ENCODE results near the gene LIPK. TPM values are rescaled to one million over a fixed set of nuclear protein-coding genes. Genes with fewer than 3 reads are reported as not detected.
A peak's percentile ranks its signal among the peaks of the same experiment; 100 is the strongest.

The LIPK gene
- polyA plus RNA-seq, 1 donor from 2014 or later: not detected

DNA sequence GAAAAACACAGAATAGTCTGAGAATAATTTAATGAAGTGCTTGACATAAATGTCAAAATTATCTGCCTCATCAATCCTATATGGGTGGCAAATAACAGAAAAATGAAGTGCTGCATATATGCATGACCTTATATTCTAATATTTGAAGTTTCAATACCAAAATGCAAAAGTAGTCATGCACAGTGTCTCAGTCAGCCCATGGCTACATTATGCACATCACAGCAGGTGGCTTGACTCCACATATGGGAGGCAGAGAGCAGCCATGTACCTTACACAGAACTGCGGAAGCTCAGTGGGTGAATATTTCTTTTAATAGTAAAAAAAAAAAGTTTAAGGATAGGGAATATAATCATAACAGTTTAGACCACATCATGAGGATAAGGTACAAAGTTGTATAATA lies 36.4 kb downstream of the LIPK start:
- H3K27me3 Mint-ChIP-seq: peaks cover 24% of the 10 kb centered on the region
- H3K36me3 Mint-ChIP-seq: peaks cover 4% of the 10 kb centered on the region
- no peak overlapping the region for H3K27ac Mint-ChIP-seq

DNA sequence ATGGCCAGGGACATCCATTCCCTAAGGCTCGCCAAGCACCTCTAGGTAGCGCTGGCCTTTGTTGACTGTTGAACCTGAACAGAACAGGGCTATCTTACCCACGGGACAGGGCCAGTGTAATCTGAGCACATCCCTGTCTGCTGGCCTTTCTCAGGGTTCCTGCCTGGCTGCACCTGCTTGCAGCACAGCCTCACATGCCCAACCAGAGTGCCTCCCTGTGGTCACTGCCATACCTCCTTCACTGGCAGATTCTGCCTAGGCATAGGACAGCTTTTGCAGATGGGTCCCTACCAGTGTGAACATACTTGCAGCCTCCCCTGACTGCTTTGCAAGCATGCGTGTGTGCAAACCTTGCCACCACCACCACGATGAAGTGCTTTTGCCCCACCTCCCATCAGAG lies 38.0 kb downstream of the LIPK start:
- peaks cover 16% of the 10 kb centered on the region for H3K27me3 Mint-ChIP-seq
- peaks cover 0 to 1% (median 0%) of the 10 kb centered on the region in 3 donors for H3K4me1 Mint-ChIP-seq
- peaks cover 0 to 12% (median 11%) of the 10 kb centered on the region in 3 donors for H3K9me3 Mint-ChIP-seq
- H3K27ac Mint-ChIP-seq: no peak overlapping the region
- no peak overlapping the region for H3K4me3 Mint-ChIP-seq
- peaks cover 4% of the 10 kb centered on the region for H3K36me3 Mint-ChIP-seq

More for the DNA sequence above, 36.4 kb downstream of the LIPK start:
- peaks cover 0 to 12% (median 9%) of the 10 kb centered on the region in 3 donors for H3K9me3 Mint-ChIP-seq
- H3K4me3 Mint-ChIP-seq: no peak overlapping the region
- peaks cover 0 to 3% (median 0%) of the 10 kb centered on the region in 3 donors for H3K4me1 Mint-ChIP-seq

DNA sequence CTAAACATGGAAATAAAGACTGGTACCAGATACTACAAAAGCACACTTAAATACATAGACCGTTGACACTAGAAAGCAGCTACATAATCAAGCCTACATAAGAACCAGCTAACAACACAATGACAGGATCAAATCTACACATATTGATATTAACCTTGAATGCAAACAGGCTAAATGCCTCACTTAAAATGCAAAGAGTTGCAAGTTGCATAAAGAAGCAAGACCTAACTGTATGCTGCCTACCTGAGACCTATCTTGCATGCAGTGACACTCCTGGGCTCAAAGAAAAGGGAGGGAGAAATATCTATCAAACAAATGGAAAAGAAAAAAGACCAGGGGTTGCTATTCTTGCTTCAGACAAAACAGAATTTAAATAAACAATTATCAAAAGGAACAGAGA lies 39.6 kb downstream of the LIPK start:
- Mint-ChIP-seq H3K36me3 (peaks cover 4% of the 10 kb centered on the region), H3K27me3 (peaks cover 11% of the 10 kb centered on the region), H3K4me3 (no peak overlapping the region), H3K4me1 (peaks cover 0 to 1% (median 0%) of the 10 kb centered on the region in 3 donors), H3K27ac (no peak overlapping the region), H3K9me3 (peaks cover 5 to 12% (median 11%) of the 10 kb centered on the region in 3 donors)

DNA sequence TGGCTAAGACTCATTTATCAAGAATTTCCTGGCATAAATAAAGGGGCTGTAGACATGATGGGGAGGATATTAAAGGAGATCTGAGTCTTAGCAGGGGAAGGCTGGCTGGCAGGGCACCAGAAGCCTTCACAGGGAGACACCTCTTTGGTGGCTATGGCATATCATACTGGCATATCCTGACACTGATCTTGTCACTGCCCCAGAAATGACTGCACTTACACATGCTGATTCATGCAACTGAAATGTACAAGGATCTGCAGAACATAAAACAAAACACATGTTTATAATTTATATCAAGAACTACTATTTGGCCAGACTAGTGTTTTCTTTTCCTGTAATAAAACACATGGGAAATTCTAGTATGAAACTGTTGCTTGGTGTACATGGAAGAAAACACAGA lies 48.2 kb downstream of the LIPK start:
- Mint-ChIP-seq H3K27me3 (peaks cover 4% of the 10 kb centered on the region), H3K9me3 (peaks cover 0 to 4% (median 3%) of the 10 kb centered on the region in 3 donors), H3K36me3 (peaks cover 4% of the 10 kb centered on the region), H3K4me1 (peaks cover 0 to 1% (median 0%) of the 10 kb centered on the region in 3 donors), H3K4me3 (no peak overlapping the region), H3K27ac (no peak overlapping the region)

DNA sequence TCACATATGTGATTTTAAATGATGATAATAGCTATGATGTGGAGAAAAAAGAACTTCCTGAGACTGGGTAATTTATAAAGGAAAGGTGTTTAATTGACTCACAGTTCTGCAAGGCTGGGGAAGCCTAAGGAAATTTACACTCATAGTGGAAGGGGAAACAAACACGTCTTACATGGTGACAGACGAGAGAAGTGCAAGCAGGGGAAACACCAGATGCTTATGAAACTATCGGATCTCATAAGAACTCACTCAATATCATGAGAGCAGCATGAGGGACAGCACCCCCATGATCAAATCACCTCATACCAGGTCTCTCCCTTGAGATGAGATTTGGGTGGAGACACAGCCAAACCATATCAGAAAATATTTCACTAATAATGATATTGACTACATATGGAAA lies 49.7 kb downstream of the LIPK start:
- peaks cover 4% of the 10 kb centered on the region for H3K27me3 Mint-ChIP-seq
- no peak overlapping the region for H3K27ac Mint-ChIP-seq
- H3K36me3 Mint-ChIP-seq: peaks cover 5% of the 10 kb centered on the region
- H3K4me1 Mint-ChIP-seq: peaks cover 0 to 8% (median 4%) of the 10 kb centered on the region in 3 donors
- peaks cover 0 to 3% (median 2%) of the 10 kb centered on the region in 3 donors for H3K9me3 Mint-ChIP-seq
- H3K4me3 Mint-ChIP-seq: no peak overlapping the region

DNA sequence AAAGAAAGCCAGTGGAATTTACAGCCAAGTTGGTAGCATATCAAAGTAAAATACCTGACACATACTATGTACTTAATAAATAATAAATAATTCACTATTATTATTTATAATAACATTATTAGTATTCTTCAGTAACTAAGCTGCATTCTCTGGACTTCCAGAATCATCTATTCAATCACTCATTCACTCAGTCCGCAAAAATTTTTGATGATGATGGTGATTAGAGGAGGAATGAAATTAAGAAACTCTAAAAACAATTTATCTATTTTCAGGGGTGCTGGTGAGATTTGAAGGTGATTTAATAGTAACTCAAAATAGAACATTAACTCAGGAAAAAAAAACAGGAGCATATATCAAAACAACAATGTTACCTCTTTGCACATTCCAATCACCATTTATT lies 50.6 kb downstream of the LIPK start:
- peaks cover 0 to 8% (median 4%) of the 10 kb centered on the region in 3 donors for H3K4me1 Mint-ChIP-seq
- peaks cover 4% of the 10 kb centered on the region for H3K27me3 Mint-ChIP-seq
- H3K27ac Mint-ChIP-seq: no peak overlapping the region
- peaks cover 5% of the 10 kb centered on the region for H3K36me3 Mint-ChIP-seq
- no peak overlapping the region for H3K4me3 Mint-ChIP-seq
- H3K9me3 Mint-ChIP-seq: peaks cover 0 to 3% (median 2%) of the 10 kb centered on the region in 3 donors

DNA sequence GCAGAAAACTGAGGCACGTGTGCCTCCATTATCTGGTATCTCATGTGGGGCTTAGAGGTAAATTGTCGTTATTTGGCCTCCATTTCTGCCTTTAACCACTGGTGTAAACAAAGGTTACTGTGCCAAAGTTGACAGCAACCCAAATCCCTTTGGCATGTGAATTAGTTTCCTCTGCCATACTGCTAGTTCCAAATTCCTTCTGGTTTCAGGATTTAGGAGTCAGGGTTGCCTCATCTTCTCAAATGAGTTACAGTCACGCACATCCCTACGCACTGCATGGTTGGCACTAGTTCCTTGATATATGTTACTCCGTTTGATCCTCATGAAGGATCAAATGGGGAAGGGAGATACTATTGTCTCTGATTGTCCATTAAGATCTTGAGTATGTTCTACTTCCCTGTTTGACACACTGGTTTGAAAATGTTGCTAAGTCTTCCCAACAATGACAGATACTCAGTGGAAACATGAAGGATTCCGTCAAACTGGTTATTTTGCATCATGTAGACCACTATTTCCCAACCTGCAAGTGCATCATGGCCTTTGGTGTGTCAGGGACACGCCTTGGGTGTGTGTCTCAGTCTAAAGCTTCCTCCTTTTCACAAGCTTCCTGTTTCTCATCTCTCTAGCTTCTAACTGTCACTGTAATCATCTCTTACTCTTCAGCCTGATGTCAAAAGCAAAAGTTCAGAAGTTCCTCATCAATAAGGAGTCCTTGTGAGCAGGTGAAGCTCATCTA lies 53.5 kb downstream of the LIPK start, which contains the start of gene LIPN:
TSS of gene LIPN (plus strand) at position 655 of the 736 bp plus-strand sequence. CDS start 1,386 bp downstream, outside the sequence.
- peaks cover 0 to 3% (median 2%) of the 10 kb centered on the region in 3 donors for H3K9me3 Mint-ChIP-seq
- H3K27me3 Mint-ChIP-seq: peaks cover 4% of the 10 kb centered on the region
- H3K36me3 Mint-ChIP-seq: peaks cover 3% of the 10 kb centered on the region
- peak within 1 kb of the TSS in 2 of 4 donors; percentile 6 to 10 for H3K4me3 Mint-ChIP-seq
- no peak within 1 kb of the TSS for H3K27ac Mint-ChIP-seq
- H3K4me1 Mint-ChIP-seq: peaks cover 0 to 8% (median 4%) of the 10 kb centered on the region in 3 donors

DNA sequence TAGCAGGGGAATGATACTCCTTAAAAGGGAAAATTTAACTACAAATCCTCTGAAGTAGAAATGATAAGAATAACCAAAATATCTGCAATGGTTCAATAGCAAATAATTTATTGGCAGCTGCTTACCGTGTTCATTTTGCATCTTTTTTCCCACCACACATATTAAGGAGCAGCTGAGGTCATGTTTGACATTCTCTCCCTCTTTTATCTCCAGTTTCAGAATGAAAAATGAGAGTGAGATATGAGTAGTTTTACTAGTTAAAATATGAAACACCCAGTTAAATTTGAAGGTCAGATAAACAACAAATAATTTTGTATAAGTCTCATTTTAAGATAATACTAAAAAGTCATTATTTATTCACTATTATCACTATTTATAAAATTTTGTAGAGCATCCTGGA lies 56.9 kb downstream of the LIPK start:
- H3K27me3 Mint-ChIP-seq: no peaks in the 10 kb centered on the region
- H3K27ac Mint-ChIP-seq: no peak overlapping the region
- no peak overlapping the region for H3K4me3 Mint-ChIP-seq
- peaks cover 0 to 3% (median 2%) of the 10 kb centered on the region in 3 donors for H3K9me3 Mint-ChIP-seq
- H3K36me3 Mint-ChIP-seq: peaks cover 3% of the 10 kb centered on the region
- H3K4me1 Mint-ChIP-seq: peaks cover 0 to 6% (median 4%) of the 10 kb centered on the region in 3 donors

DNA sequence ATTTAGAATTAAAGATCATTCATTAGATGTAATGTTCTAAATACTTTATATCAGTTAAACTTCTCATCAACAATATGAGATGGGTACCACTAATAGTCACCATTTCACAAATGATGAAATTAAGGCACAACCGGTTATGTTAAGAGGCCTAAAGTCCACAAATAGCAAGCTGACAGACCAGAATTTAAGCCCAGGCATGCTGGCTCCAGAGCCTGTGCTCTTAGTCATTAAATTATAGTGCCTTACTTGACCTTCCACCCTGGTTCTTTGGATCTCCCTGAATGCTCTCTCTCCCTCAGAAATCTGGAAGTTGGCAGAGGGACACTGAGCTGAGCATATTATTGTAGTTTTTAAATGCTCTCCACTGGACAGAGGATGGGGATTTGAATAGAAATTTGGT lies 57.4 kb downstream of the LIPK start:
- H3K9me3 Mint-ChIP-seq: peaks cover 0 to 3% (median 2%) of the 10 kb centered on the region in 3 donors
- no peak overlapping the region for H3K4me3 Mint-ChIP-seq
- H3K36me3 Mint-ChIP-seq: peaks cover 3% of the 10 kb centered on the region
- H3K27ac Mint-ChIP-seq: no peak overlapping the region
- H3K27me3 Mint-ChIP-seq: no peaks in the 10 kb centered on the region
- H3K4me1 Mint-ChIP-seq: peaks cover 0 to 6% (median 4%) of the 10 kb centered on the region in 3 donors

DNA sequence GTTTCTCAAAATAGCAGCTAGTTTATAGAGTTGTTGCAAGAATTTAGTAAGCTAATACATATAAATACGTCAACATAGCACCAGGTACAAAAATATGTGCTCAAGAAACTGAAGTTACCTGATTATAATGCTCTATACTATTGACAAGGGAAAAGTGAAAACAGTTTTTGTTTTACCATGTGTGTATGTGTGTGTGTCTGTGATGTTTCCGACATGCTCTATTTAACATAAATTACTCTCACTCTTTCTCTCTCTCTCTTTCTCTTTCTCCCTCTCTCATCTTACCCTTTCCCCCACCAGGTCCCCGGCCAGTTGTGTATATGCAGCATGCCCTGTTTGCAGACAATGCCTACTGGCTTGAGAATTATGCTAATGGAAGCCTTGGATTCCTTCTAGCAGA lies 58.1 kb downstream of the LIPK start:
- H3K36me3 Mint-ChIP-seq: peaks cover 2% of the 10 kb centered on the region
- H3K4me3 Mint-ChIP-seq: no peak overlapping the region
- H3K4me1 Mint-ChIP-seq: peaks cover 0 to 6% (median 4%) of the 10 kb centered on the region in 3 donors
- H3K27ac Mint-ChIP-seq: no peak overlapping the region
- H3K9me3 Mint-ChIP-seq: peaks cover 0 to under 1% (median 0%) of the 10 kb centered on the region in 3 donors
- no peaks in the 10 kb centered on the region for H3K27me3 Mint-ChIP-seq

DNA sequence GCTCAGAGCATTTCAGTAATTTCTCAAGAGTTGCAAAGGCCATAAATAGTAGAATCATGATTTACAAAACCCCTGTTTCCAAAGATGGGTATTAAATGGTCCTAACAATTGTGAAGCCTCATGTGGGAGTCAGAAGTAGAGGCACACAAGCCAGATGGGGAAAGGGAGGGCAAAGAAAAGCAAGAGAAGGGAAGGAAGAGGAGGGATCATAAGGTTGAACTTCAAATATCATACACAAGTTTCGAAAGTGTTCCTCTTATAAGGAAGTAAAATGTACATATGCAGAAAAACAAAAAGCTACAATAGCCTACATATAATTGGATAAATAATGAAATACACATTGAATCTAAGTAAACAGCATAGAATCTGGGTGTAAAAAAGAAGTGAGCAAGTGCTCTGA lies 59.8 kb downstream of the LIPK start:
- Mint-ChIP-seq H3K9me3 (no peaks in the 10 kb centered on the region), H3K4me1 (no peaks in the 10 kb centered on the region), H3K27ac (no peak overlapping the region), H3K4me3 (no peak overlapping the region), H3K36me3 (no peaks in the 10 kb centered on the region), H3K27me3 (no peaks in the 10 kb centered on the region)

DNA sequence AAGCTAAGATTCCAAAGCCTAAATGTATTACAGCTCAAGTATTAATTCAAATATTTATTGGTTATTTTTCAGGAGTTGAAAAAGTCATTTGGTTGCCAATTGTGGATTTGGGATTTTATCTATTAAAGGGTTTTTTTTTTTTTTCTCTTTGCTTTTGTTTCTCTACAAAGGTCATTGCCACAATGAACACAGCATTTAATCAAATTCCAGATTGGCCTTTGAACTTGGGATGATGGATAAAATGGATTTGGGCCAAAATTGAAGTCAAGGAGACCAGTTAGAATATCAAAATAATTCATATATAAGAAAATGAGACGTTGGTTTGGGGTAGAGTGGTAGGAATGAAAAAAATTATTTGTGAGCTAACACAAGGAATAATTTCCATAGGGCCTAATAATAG lies 63.3 kb downstream of the LIPK start:
- Mint-ChIP-seq H3K4me3 (no peak overlapping the region), H3K27me3 (peaks cover 3% of the 10 kb centered on the region), H3K4me1 (no peaks in the 10 kb centered on the region), H3K27ac (no peak overlapping the region), H3K9me3 (peaks cover 0 to 3% (median 2%) of the 10 kb centered on the region in 3 donors), H3K36me3 (no peaks in the 10 kb centered on the region)

DNA sequence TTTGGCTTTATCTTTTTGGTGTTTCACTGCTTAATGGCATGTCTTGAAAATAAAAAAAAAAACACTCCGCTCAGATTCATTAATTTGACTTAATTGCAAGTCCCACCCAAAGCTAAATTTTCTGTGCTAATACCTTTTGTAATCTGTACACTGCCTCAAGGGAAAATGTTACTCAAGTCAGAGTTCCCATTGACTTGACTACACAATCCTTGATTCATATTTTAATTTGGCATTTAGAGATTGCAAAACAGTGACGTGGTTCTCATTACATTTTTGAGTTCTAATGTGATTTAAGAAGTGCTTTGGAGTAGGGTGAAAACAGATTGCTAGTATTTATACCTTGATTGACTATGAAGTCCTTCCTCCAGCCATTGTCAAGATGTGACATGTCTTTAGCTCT lies 75.2 kb downstream of the LIPK start:
- H3K4me1 Mint-ChIP-seq: no peaks in the 10 kb centered on the region
- no peaks in the 10 kb centered on the region for H3K36me3 Mint-ChIP-seq
- H3K27me3 Mint-ChIP-seq: peaks cover 12% of the 10 kb centered on the region
- H3K9me3 Mint-ChIP-seq: no peaks in the 10 kb centered on the region
- no peak overlapping the region for H3K27ac Mint-ChIP-seq
- no peak overlapping the region for H3K4me3 Mint-ChIP-seq

DNA sequence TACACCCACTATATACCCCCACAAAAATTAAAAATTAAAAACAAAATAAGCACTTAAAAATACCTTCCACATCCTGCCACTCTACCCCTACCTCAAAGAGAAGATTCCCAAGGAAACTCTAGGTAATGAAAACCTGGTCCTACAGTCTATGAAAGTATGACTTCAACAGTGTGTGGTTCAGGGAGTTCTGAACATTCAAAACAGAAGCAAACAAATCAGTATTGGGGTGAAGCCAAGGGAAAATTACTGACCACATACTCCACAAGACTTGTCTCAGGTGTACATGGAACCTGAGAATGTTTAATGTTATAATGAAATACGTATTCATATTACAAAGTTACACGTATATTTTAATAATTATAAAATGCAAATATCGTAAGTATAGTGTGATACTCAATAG lies 76.2 kb downstream of the LIPK start:
- Mint-ChIP-seq H3K9me3 (no peaks in the 10 kb centered on the region), H3K36me3 (no peaks in the 10 kb centered on the region), H3K27me3 (peaks cover 12% of the 10 kb centered on the region), H3K4me1 (no peaks in the 10 kb centered on the region), H3K27ac (no peak overlapping the region), H3K4me3 (no peak overlapping the region)

DNA sequence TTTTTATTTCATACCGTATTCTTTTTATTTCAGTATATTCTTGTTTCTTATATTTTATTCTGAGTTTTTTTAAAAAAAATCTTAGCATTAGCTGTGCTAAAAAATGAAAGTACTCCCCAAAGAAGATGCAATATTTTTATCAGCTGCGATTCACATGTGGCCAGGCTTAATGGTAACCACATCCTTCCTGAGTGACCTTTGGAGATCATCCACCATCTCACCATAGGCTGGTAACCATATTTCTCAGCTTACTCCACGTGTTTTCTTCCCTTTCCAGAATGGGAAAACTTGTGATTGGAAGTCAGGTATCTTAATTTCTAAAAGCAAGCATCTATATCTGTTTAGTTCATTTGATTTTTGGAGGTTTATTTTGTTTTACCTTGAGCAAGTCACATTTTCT lies 77.7 kb downstream of the LIPK start:
- peaks cover 10% of the 10 kb centered on the region for H3K27me3 Mint-ChIP-seq
- no peaks in the 10 kb centered on the region for H3K9me3 Mint-ChIP-seq
- no peak overlapping the region for H3K27ac Mint-ChIP-seq
- no peak overlapping the region for H3K4me3 Mint-ChIP-seq
- H3K4me1 Mint-ChIP-seq: no peaks in the 10 kb centered on the region
- H3K36me3 Mint-ChIP-seq: no peaks in the 10 kb centered on the region

Data from IgD-negative memory B cell (primary cell).